Measurements from ENCODE around the gene SERPINI2.

The SERPINI2 gene, protein sequence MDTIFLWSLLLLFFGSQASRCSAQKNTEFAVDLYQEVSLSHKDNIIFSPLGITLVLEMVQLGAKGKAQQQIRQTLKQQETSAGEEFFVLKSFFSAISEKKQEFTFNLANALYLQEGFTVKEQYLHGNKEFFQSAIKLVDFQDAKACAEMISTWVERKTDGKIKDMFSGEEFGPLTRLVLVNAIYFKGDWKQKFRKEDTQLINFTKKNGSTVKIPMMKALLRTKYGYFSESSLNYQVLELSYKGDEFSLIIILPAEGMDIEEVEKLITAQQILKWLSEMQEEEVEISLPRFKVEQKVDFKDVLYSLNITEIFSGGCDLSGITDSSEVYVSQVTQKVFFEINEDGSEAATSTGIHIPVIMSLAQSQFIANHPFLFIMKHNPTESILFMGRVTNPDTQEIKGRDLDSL

DNA sequence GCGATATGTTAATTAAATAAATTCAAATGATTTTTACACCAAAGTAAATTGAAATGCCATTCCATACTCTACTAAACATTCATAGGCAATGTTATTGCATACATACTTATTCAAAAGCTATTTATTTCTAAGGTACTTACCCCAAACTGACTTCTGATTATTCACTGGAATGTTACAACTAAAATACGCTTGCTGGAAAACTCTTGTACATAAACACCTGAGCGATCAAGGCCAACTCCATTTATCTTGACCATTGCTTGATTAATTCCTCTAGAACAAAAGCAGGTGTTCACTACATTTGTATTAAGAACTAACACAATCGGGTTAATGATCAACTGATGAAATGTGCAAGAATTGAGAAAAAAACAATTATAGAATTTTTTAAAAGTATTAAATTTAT lies at the start of gene SERPINI2:
SERPINI2 (minus strand) TSS at position 180 of the 400 bp plus-strand sequence. CDS start 2,208 bp downstream, outside the sequence.
- Histone ChIP-seq H3K79me2 (ENCODE audit: control insufficient read depth, insufficient read depth, low read length, unreplicated experiment) (no peaks in the 10 kb centered on the region), H3K27me3 (ENCODE audit: insufficient read depth, low read length) (no peaks in the 10 kb centered on the region), H3K4me3 (ENCODE audit: low read depth, low read length) (no peak within 1 kb of the TSS), H3K27ac (ENCODE audit: low read depth, low read length) (no peak within 1 kb of the TSS), H3K4me1 (ENCODE audit: control insufficient read depth, insufficient read depth, low read length, unreplicated experiment) (no peaks in the 10 kb centered on the region), H3K36me3 (ENCODE audit: insufficient read depth, low read length) (no peaks in the 10 kb centered on the region), H2AFZ (ENCODE audit: low read length, unreplicated experiment) (no peak within 1 kb of the TSS)

GRCh38 chr3:167521006-167521355 lies 47.1 kb upstream of the SERPINI2 start:
- no peak overlapping the region for H3K4me3 ChIP-seq (ENCODE audit: low read depth, low read length)
- no peaks in the 10 kb centered on the region for H3K27me3 ChIP-seq (ENCODE audit: insufficient read depth, low read length)
- H2AFZ ChIP-seq (ENCODE audit: low read length, unreplicated experiment): no peak overlapping the region
- H3K36me3 ChIP-seq (ENCODE audit: insufficient read depth, low read length): no peaks in the 10 kb centered on the region
- no peaks in the 10 kb centered on the region for H3K4me1 ChIP-seq (ENCODE audit: control insufficient read depth, insufficient read depth, low read length, unreplicated experiment)
- no peak overlapping the region for H3K27ac ChIP-seq (ENCODE audit: low read depth, low read length)
- no peaks in the 10 kb centered on the region for H3K79me2 ChIP-seq (ENCODE audit: control insufficient read depth, insufficient read depth, low read length, unreplicated experiment)

GRCh38 chr3:167520266-167521005 lies 46.6 kb upstream of the SERPINI2 start:
- Histone ChIP-seq H3K4me3 (ENCODE audit: low read depth, low read length) (no peak overlapping the region), H3K27ac (ENCODE audit: low read depth, low read length) (no peak overlapping the region), H2AFZ (ENCODE audit: low read length, unreplicated experiment) (no peak overlapping the region), H3K27me3 (ENCODE audit: insufficient read depth, low read length) (no peaks in the 10 kb centered on the region), H3K4me1 (ENCODE audit: control insufficient read depth, insufficient read depth, low read length, unreplicated experiment) (no peaks in the 10 kb centered on the region), H3K36me3 (ENCODE audit: insufficient read depth, low read length) (no peaks in the 10 kb centered on the region), H3K79me2 (ENCODE audit: control insufficient read depth, insufficient read depth, low read length, unreplicated experiment) (no peaks in the 10 kb centered on the region)

DNA sequence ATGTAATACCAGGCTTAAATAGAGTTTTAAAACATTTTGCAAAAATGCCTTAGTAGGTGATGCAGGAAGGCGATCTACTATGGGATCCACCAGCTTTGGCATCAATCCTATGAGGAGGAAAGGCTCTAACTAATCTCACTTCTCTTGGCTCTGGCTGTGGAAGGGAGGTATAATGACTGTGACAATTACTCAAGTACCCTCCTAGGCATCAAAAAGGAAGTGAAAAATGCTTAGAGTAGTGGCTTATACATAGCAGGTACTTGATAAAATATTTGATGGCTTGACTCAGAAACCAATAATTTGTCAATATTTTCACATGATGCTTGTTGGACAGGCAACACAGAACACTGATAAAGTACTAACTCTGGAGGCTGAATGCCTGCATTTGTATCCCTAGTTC lies 34.1 kb upstream of the SERPINI2 start:
- Histone ChIP-seq H2AFZ (ENCODE audit: low read length, unreplicated experiment) (no peak overlapping the region), H3K4me3 (ENCODE audit: low read depth, low read length) (no peak overlapping the region), H3K27ac (ENCODE audit: low read depth, low read length) (no peak overlapping the region), H3K27me3 (ENCODE audit: insufficient read depth, low read length) (no peaks in the 10 kb centered on the region), H3K36me3 (ENCODE audit: insufficient read depth, low read length) (no peaks in the 10 kb centered on the region), H3K4me1 (ENCODE audit: control insufficient read depth, insufficient read depth, low read length, unreplicated experiment) (no peaks in the 10 kb centered on the region), H3K79me2 (ENCODE audit: control insufficient read depth, insufficient read depth, low read length, unreplicated experiment) (no peaks in the 10 kb centered on the region)

- no peaks in the 10 kb centered on the region for H3K27me3 ChIP-seq (ENCODE audit: insufficient read depth, low read length)
- H3K79me2 ChIP-seq (ENCODE audit: control insufficient read depth, insufficient read depth, low read length, unreplicated experiment): no peaks in the 10 kb centered on the region
- H3K4me3 ChIP-seq (ENCODE audit: low read depth, low read length): no peak overlapping the region
- H2AFZ ChIP-seq (ENCODE audit: low read length, unreplicated experiment): no peak overlapping the region
- H3K36me3 ChIP-seq (ENCODE audit: insufficient read depth, low read length): no peaks in the 10 kb centered on the region
- no peak overlapping the region for H3K27ac ChIP-seq (ENCODE audit: low read depth, low read length)
- H3K4me1 ChIP-seq (ENCODE audit: control insufficient read depth, insufficient read depth, low read length, unreplicated experiment): no peaks in the 10 kb centered on the region
Observed at GRCh38 chr3:167502401-167502800, 28.6 kb upstream of the SERPINI2 start.

DNA sequence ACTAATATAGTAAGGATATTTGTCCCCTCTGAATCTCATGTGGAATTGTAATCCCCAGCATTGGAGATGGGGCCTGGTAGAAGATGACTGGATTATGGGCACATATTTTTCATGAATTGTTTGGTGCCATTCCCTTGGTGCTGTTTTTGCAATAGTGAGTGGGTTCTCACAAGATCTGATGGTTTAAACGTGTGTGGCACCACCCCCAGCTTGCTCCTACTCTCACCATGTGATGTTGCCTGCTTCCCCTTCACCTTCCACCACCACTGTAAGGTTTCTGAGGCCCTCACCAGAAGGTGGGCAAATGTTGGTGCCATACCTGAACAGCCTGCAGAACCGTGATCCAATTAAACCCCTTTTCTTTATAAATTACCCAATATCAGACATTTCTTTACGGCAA lies 28.1 kb upstream of the SERPINI2 start:
- no peaks in the 10 kb centered on the region for H3K36me3 ChIP-seq (ENCODE audit: insufficient read depth, low read length)
- no peak overlapping the region for H3K4me3 ChIP-seq (ENCODE audit: low read depth, low read length)
- H3K4me1 ChIP-seq (ENCODE audit: control insufficient read depth, insufficient read depth, low read length, unreplicated experiment): no peaks in the 10 kb centered on the region
- no peak overlapping the region for H2AFZ ChIP-seq (ENCODE audit: low read length, unreplicated experiment)
- no peak overlapping the region for H3K27ac ChIP-seq (ENCODE audit: low read depth, low read length)
- H3K79me2 ChIP-seq (ENCODE audit: control insufficient read depth, insufficient read depth, low read length, unreplicated experiment): no peaks in the 10 kb centered on the region
- no peaks in the 10 kb centered on the region for H3K27me3 ChIP-seq (ENCODE audit: insufficient read depth, low read length)

DNA sequence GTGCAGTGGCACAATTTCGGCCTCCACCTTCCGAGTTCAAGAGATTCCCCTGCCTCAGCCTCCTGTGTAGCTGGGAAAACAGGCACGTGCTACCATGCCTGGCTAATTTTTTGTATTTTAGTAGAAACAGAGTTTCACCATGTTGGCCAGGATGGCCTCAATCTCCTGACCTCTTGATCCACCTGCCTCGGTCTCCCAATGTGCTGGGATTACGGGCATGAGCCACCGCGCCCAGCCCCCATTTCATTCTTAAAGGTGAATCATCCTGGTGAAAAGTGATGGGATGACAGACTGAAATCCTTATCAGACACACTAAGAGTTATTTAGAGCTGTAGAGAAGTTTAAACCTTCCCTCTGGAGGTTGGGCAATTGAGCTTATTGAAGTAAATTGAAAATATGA lies 24.1 kb upstream of the SERPINI2 start:
- H3K36me3 ChIP-seq (ENCODE audit: insufficient read depth, low read length): no peaks in the 10 kb centered on the region
- H3K4me1 ChIP-seq (ENCODE audit: control insufficient read depth, insufficient read depth, low read length, unreplicated experiment): no peaks in the 10 kb centered on the region
- no peak overlapping the region for H3K27ac ChIP-seq (ENCODE audit: low read depth, low read length)
- H3K27me3 ChIP-seq (ENCODE audit: insufficient read depth, low read length): no peaks in the 10 kb centered on the region
- no peak overlapping the region for H3K4me3 ChIP-seq (ENCODE audit: low read depth, low read length)
- H3K79me2 ChIP-seq (ENCODE audit: control insufficient read depth, insufficient read depth, low read length, unreplicated experiment): no peaks in the 10 kb centered on the region
- no peak overlapping the region for H2AFZ ChIP-seq (ENCODE audit: low read length, unreplicated experiment)

GRCh38 chr3:167493244-167493643 lies 19.4 kb upstream of the SERPINI2 start:
- Histone ChIP-seq H3K27me3 (ENCODE audit: insufficient read depth, low read length) (no peaks in the 10 kb centered on the region), H3K36me3 (ENCODE audit: insufficient read depth, low read length) (no peaks in the 10 kb centered on the region), H3K4me3 (ENCODE audit: low read depth, low read length) (no peak overlapping the region), H2AFZ (ENCODE audit: low read length, unreplicated experiment) (no peak overlapping the region), H3K79me2 (ENCODE audit: control insufficient read depth, insufficient read depth, low read length, unreplicated experiment) (no peaks in the 10 kb centered on the region), H3K27ac (ENCODE audit: low read depth, low read length) (no peak overlapping the region), H3K4me1 (ENCODE audit: control insufficient read depth, insufficient read depth, low read length, unreplicated experiment) (no peaks in the 10 kb centered on the region)

DNA sequence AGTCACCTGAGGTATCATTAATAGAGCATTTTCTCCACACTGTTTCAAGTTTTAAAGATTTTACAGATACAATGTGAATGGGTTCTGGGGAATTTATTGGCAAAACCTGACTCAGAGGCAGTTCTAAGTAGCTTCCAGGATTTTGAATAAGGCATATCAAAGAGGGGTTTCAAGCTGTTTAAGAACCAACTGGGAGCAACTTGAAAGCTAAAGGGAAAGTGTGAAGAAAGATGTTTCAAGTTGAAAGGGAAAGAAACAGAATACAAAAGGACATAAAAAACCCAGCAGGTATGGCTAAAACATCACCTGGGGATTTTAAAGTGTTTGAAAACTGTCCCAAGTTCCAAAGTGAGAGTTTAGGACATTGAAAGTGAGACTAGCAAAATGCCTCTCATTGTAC lies 17.8 kb upstream of the SERPINI2 start:
- Histone ChIP-seq H3K27me3 (ENCODE audit: insufficient read depth, low read length) (no peaks in the 10 kb centered on the region), H3K4me3 (ENCODE audit: low read depth, low read length) (no peak overlapping the region), H3K27ac (ENCODE audit: low read depth, low read length) (no peak overlapping the region), H3K36me3 (ENCODE audit: insufficient read depth, low read length) (no peaks in the 10 kb centered on the region), H3K4me1 (ENCODE audit: control insufficient read depth, insufficient read depth, low read length, unreplicated experiment) (no peaks in the 10 kb centered on the region), H2AFZ (ENCODE audit: low read length, unreplicated experiment) (no peak overlapping the region), H3K79me2 (ENCODE audit: control insufficient read depth, insufficient read depth, low read length, unreplicated experiment) (no peaks in the 10 kb centered on the region)

DNA sequence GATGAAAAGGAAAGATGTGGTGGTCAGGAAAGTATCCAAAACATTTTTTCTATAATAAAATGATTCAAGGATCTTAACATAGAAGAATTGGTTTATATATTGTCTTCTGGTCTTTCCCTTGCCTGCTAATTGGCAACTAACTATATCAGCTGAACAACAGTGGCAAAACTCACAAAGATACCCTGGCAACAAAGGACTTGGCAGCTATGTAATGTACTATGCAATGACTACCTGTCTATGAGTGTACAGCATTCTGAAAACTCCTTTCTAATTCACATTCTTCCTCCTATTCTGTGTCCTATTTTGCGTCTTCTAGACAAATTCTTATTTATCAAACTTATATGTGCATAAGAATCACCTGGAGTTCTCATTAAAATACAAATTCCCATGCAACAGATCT lies 15.7 kb upstream of the SERPINI2 start:
- no peak overlapping the region for H2AFZ ChIP-seq (ENCODE audit: low read length, unreplicated experiment)
- H3K4me3 ChIP-seq (ENCODE audit: low read depth, low read length): no peak overlapping the region
- H3K79me2 ChIP-seq (ENCODE audit: control insufficient read depth, insufficient read depth, low read length, unreplicated experiment): no peaks in the 10 kb centered on the region
- no peaks in the 10 kb centered on the region for H3K27me3 ChIP-seq (ENCODE audit: insufficient read depth, low read length)
- H3K36me3 ChIP-seq (ENCODE audit: insufficient read depth, low read length): no peaks in the 10 kb centered on the region
- H3K27ac ChIP-seq (ENCODE audit: low read depth, low read length): no peak overlapping the region
- no peaks in the 10 kb centered on the region for H3K4me1 ChIP-seq (ENCODE audit: control insufficient read depth, insufficient read depth, low read length, unreplicated experiment)

GRCh38 chr3:167487556-167487955 lies 13.7 kb upstream of the SERPINI2 start:
- Histone ChIP-seq H3K36me3 (ENCODE audit: insufficient read depth, low read length) (no peaks in the 10 kb centered on the region), H3K27me3 (ENCODE audit: insufficient read depth, low read length) (no peaks in the 10 kb centered on the region), H3K79me2 (ENCODE audit: control insufficient read depth, insufficient read depth, low read length, unreplicated experiment) (no peaks in the 10 kb centered on the region), H3K27ac (ENCODE audit: low read depth, low read length) (no peak overlapping the region), H3K4me1 (ENCODE audit: control insufficient read depth, insufficient read depth, low read length, unreplicated experiment) (no peaks in the 10 kb centered on the region), H3K4me3 (ENCODE audit: low read depth, low read length) (no peak overlapping the region), H2AFZ (ENCODE audit: low read length, unreplicated experiment) (no peak overlapping the region)
